ENCODE results near the gene PLAAT5.

Gene PLAAT5

DNA sequence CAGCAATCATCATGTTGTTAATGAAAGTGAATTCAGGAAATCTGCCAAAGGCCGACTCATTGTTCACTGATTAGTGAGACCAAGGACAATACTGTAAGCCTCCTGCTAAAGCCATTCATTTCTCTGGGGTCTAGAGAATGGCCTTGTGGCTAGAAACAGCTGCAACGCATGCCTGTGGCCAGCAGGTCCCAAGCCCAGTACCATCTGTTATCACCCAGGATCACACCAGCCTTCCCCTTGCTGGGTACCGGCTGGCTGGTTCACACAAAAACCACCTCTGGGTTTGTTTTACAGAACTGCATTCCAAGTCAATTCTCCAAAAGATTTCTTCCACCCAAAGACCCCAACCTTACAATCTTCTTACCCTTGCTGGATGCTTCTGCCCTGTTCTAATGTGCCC is 1.1 kb downstream of the PLAAT5 start:
- in situ Hi-C loops (cut with HindIII; ENCODE audit: low sequenced_read_pairs): no loop called here
- H3K4me3 ChIP-seq (ENCODE audit: low read depth, low read length): peak overlapping the region; percentile 33
- TF ChIP-seq, protein P1, sequence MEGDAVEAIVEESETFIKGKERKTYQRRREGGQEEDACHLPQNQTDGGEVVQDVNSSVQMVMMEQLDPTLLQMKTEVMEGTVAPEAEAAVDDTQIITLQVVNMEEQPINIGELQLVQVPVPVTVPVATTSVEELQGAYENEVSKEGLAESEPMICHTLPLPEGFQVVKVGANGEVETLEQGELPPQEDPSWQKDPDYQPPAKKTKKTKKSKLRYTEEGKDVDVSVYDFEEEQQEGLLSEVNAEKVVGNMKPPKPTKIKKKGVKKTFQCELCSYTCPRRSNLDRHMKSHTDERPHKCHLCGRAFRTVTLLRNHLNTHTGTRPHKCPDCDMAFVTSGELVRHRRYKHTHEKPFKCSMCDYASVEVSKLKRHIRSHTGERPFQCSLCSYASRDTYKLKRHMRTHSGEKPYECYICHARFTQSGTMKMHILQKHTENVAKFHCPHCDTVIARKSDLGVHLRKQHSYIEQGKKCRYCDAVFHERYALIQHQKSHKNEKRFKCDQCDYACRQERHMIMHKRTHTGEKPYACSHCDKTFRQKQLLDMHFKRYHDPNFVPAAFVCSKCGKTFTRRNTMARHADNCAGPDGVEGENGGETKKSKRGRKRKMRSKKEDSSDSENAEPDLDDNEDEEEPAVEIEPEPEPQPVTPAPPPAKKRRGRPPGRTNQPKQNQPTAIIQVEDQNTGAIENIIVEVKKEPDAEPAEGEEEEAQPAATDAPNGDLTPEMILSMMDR (IDR thresholded peaks at IDR 0.05; ENCODE audit: low read depth, low read length, missing control alignments): no peak
- peak; percentile 84 for DNase-seq (ENCODE audit: low read depth)

DNA sequence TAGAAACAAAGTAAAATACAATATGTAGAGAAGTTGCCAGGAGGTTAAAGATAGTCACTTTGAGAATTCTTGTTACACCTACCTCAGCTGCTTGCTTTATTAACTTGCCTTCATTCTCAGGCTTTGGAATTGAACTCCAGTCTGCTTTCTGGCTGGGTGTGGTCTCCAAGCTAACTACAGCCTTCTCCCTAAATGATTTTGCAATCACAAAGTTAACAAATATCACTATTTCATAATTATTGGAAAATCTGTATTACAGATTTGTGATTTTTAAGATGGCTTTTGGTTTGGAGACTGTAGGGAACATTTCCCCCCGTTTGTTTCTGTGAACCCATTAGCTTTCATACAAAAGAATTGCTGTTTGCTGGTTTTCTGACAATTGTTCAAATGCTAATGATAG is 2.2 kb downstream of the PLAAT5 start:
- TF ChIP-seq, protein P1 (IDR thresholded peaks at IDR 0.05; ENCODE audit: low read depth, low read length, missing control alignments): no peak
- no peak for DNase-seq (ENCODE audit: low read depth)
- no peak overlapping the region for H3K4me3 ChIP-seq (ENCODE audit: low read depth, low read length)
- in situ Hi-C loops (cut with HindIII; ENCODE audit: low sequenced_read_pairs): no loop called here

DNA sequence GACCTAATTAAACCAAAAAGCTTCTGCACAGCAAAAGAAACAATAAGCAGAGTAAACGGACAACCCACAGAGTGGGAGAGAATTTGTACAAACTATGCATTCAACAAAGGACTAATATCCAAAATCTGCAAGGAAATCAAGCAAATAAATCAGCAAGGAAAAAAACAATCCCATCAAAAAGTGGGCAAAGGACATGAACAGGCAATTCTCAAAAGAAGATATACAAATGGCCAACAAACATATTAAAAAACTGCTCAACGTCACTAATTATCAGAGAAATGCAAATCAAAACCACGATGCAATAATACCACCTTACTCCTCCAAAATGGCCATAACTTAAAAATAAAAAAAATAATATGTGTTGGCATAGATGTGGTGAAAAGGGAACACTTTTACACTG is 5.2 kb downstream of the PLAAT5 start:
- TF ChIP-seq, protein P1 (IDR thresholded peaks at IDR 0.05; ENCODE audit: low read depth, low read length, missing control alignments): no peak
- no peak overlapping the region for H3K4me3 ChIP-seq (ENCODE audit: low read depth, low read length)
- no peak for DNase-seq (ENCODE audit: low read depth)
- in situ Hi-C loops (cut with HindIII; ENCODE audit: low sequenced_read_pairs): no loop called here

DNA sequence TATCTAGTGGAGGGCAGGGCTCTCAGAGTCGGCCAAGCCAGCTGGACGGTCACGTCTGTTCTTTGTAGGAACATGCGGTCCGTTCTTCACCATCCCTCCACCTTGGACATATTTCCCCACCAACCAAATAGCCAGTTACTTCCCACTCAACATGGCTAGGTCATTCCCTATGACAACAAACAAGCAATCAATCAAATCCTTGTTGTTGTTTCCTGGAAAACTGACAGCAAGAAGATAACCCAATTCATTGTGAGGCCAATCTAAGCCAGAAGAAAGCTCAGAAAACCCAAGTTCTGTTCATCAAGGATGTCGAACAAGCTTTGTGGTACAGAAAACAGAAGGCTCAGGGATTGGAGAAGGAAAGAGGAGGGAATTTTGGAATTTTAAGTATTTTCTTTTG is 10.9 kb downstream of the PLAAT5 start:
- no peak for DNase-seq (ENCODE audit: low read depth)
- no peak overlapping the region for H3K4me3 ChIP-seq (ENCODE audit: low read depth, low read length)
- TF ChIP-seq, protein P1 (IDR thresholded peaks at IDR 0.05; ENCODE audit: low read depth, low read length, missing control alignments): no peak
- in situ Hi-C loops (cut with HindIII; ENCODE audit: low sequenced_read_pairs): loop anchor here (5.0 kb wide), 1 partner anchor 147 kb away; no protein-coding TSS in a partner anchor

DNA sequence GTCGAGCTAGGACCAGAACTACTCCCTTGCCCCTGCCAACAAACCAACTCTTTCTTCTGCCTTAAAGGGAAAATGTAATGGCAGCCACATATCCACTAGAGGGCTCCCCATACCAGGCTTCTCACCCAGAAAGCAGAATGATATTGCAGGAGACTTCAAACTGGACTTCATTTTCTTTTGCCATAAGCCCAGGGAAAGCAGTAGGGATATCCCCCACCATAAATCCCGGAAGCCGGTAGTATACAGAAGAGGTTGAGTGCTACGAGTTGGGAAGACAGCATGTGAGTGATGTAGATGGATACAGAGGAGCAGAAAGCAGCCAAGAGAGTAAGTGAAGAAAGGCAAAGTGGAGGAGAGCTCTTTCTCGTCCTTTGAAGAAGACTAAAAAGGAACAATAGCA is 12.1 kb downstream of the PLAAT5 start:
- TF ChIP-seq, protein P1 (IDR thresholded peaks at IDR 0.05; ENCODE audit: low read depth, low read length, missing control alignments): peak; percentile 90
- peak; percentile 72 for DNase-seq (ENCODE audit: low read depth)
- in situ Hi-C loops (cut with HindIII; ENCODE audit: low sequenced_read_pairs): no loop called here
- H3K4me3 ChIP-seq (ENCODE audit: low read depth, low read length): no peak overlapping the region

DNA sequence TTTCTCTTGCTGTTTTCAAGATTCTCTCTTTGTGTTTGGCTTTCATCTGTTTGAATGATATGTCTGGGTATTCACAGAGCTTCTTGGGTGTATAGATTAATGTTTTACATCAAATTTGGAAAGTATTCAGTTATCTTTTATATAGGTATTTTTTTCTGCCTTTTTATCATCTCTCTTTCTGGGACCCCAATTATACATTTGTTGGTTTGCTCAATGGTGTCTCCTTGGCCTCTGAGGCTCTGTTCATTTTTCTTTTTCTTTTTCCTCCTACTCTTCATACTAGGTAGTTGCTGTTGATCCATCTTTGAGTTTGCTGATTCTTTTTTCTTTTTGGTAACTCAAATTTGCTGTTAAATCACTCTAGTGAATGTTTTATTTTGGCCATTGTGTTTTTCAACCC is 14.3 kb downstream of the PLAAT5 start:
- TF ChIP-seq, protein P1 (IDR thresholded peaks at IDR 0.05; ENCODE audit: low read depth, low read length, missing control alignments): no peak
- no peak overlapping the region for H3K4me3 ChIP-seq (ENCODE audit: low read depth, low read length)
- DNase-seq (ENCODE audit: low read depth): no peak
- in situ Hi-C loops (cut with HindIII; ENCODE audit: low sequenced_read_pairs): no loop called here

DNA sequence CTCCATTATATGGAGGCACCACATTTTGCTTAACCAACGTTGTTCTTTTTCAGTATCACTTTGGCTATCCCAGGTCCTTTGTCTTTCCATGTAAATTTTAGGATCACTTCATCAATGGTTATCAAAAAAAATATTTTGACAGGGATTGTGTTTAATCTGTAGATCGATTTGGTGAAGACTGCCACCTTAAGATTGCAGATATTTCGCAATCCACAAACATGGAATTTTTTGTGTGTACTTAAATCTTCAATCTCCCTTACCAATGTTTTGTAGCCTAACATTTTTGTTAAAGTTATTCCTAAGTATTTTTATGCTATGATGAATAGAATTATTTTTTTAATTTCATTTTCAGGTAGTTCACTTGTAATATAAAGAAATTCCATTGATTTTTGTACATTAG is 18.6 kb downstream of the PLAAT5 start:
- no peak for DNase-seq (ENCODE audit: low read depth)
- in situ Hi-C loops (cut with HindIII; ENCODE audit: low sequenced_read_pairs): no loop called here
- TF ChIP-seq, protein P1 (IDR thresholded peaks at IDR 0.05; ENCODE audit: low read depth, low read length, missing control alignments): no peak
- H3K4me3 ChIP-seq (ENCODE audit: low read depth, low read length): no peak overlapping the region

Data from astrocyte of the cerebellum (primary cell).